Measurements from ENCODE around the gene TMEM131.

Gene TMEM131

DNA sequence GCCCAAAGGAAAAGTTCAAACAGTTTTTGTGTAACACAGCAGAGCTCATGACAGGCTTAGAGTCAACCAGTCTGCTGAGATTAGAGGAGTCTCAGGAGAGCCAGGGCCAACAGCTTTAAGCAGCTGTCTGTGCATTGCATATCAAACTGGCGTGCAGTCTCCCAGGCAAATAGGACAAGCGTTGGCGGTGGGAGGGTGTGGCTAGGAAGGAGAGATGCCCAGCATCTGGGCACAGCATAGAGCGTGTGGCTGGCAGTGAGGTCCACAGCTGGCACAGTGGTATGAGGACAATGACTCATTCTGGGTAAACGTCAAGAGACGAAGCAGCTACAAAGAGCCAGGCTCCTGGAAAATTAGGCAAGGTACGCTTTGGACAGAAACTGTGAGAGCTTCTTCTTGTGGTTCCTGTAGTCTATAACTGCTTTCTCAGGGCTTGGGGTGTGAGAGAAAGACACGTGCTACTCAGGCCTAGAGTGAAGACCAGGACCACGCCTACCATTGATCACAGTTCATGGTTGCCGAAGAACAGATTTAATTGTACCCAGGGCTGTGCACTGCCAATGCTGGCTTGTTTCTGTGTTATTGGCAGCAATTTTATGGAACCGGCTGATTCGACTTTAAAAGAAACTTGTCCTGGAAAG lies 267.5 kb downstream of the TMEM131 start:
- peaks cover 75% of the 10 kb centered on the region for H3K4me1 Mint-ChIP-seq
- ATAC-seq: peak; percentile 89
- peak overlapping the region; percentile 74 to 90 for H3K27ac Mint-ChIP-seq
- peaks cover 4 to 27% of the 10 kb centered on the region in 2 donors for H3K9me3 Mint-ChIP-seq
- no peaks in the 10 kb centered on the region for H3K27me3 Mint-ChIP-seq
- DNase-seq: peak in 1 of 2 donors; percentile 53
- H3K4me3 Mint-ChIP-seq: peak overlapping the region; percentile 7 to 14

DNA sequence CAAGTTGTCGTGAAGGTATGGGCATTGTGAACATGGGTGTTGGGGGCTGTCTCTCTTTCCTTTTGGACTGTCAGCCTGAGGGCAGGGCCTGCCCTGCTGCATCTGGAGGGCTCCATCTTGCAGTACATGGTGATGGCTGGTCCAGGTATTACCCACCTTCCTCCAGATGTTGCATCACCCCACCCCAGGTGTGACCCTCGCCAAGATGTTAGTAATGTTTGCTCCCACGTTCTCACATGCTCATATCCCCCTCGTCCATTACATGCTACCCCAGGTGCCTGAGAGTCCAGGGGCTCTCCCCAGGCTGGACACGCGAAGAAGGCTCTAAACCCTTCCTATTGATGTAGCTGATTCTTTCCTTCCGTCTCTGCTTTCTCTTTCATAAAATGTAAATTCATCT lies 268.5 kb downstream of the TMEM131 start:
- H3K27ac Mint-ChIP-seq: peak overlapping the region; percentile 74 to 90
- ATAC-seq (peak; percentile 19), DNase-seq (no peak)
- no peaks in the 10 kb centered on the region for H3K27me3 Mint-ChIP-seq
- peaks cover 78% of the 10 kb centered on the region for H3K4me1 Mint-ChIP-seq
- H3K4me3 Mint-ChIP-seq: peak overlapping the region; percentile 7 to 14
- H3K9me3 Mint-ChIP-seq: peaks cover 4 to 27% of the 10 kb centered on the region in 2 donors

DNA sequence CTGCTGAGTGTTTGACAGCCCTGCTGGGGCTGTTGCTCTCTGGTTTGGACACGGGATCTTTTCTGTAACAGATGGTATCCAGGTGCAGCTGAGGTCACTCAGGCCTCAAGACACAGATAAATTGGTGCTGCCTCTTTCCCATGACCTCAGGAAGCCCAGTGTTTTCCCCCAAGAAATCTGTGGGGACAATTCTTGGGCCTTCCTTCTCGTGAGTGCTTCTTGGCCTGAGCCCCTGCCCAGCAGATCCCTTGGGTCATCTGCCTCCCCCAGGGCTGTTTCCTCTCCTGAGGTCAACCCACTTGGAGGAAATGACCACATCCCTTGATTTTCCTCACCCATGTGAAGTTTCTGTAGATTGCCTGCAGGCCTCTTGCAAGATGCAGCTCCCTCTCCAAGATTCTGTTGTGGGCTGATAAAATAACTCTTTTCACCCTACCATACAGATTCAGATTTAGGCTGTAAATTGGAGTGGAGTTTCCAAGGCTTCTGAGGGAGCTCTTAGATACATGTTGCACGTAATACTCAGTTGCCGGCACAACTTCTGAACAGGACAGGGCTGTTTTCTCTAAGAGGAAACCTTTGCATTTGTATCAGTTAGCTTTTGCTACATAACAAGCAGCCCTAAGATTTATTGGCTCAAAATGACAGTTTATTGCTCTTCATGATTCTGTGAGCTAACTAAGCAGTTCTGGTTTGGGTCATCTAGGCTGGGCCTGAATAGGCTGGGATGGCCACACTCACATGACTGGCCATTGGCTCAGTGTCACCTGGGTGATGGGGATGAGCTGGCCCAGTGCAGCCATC lies 269.3 kb downstream of the TMEM131 start:
- H3K4me1 Mint-ChIP-seq: peaks cover 73% of the 10 kb centered on the region
- no peaks in the 10 kb centered on the region for H3K27me3 Mint-ChIP-seq
- peak overlapping the region; percentile 60 to 90 for H3K27ac Mint-ChIP-seq
- ATAC-seq (no peak), DNase-seq (no peak)
- no peak overlapping the region for H3K4me3 Mint-ChIP-seq
- H3K9me3 Mint-ChIP-seq: peaks cover 4 to 27% of the 10 kb centered on the region in 2 donors

DNA sequence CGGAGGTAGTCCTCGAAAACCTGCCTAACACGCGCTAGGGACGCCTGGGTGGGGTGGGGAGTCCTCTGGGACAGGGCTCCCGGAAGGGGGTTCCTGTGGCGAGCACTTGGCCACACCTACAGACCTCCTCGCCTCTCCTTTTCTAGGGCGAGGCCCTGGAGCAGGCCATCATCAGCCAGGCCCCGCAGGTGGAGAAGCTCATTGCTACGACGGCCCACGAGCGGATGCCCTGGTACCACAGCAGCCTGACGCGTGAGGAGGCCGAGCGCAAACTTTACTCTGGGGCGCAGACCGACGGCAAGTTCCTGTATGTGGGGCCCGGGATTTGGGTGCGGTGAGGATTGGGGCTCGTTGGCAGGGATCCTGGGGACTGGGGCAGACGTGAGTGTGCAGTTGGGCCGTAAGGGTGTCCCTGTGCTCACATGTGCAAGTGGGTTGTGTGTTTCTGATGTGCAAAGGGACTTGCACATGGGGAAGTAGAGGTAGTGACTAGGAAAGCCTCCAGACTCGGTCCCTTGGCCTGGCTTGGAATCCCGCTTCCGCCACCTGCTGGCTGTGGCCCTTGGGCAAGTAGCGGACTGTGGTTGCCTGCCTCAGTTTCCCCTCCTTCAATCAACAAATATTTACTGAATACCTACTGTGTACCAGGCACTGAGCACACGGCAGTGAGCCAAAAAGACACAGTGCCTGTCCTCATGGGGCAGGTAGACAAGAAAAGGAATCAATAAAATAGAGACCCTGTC lies 270.6 kb downstream of the TMEM131 start:
- Mint-ChIP-seq H3K9me3 (peaks cover 4 to 23% of the 10 kb centered on the region in 2 donors), H3K27me3 (no peaks in the 10 kb centered on the region), H3K4me1 (peaks cover 79% of the 10 kb centered on the region), H3K27ac (peak overlapping the region in 1 of 2 donors; percentile 19), H3K4me3 (no peak overlapping the region)
- no peak for DNase-seq
- ATAC-seq: no peak

DNA sequence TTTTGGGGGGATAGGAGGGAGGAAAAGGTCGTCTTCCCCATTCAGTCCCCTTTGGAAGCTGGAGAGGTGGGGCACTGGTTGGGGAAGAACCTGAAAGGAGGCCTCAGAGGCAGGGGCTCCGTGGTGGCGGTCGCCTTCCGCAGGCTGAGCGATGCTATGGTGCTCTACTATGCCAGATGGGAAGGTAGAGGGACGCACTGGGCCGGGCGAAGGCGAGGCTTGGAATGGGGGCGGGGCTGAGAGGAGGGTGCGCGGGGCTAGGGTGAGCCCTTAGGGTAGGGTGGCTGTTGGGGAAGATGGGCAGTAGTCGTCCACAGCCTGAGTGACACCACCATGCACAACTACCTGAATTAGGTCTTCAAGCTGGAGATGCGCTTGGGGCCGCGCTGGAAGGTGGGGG lies 271.2 kb downstream of the TMEM131 start:
- H3K27ac Mint-ChIP-seq: peak overlapping the region in 1 of 2 donors; percentile 7
- ATAC-seq (no peak), DNase-seq (no peak)
- no peaks in the 10 kb centered on the region for H3K27me3 Mint-ChIP-seq
- H3K9me3 Mint-ChIP-seq: peaks cover 4 to 21% of the 10 kb centered on the region in 2 donors
- H3K4me1 Mint-ChIP-seq: peaks cover 85% of the 10 kb centered on the region
- H3K4me3 Mint-ChIP-seq: no peak overlapping the region

DNA sequence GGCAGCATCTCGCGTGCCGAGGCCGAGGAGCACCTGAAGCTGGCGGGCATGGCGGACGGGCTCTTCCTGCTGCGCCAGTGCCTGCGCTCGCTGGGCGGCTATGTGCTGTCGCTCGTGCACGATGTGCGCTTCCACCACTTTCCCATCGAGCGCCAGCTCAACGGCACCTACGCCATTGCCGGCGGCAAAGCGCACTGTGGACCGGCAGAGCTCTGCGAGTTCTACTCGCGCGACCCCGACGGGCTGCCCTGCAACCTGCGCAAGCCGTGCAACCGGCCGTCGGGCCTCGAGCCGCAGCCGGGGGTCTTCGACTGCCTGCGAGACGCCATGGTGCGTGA lies 271.7 kb downstream of the TMEM131 start:
- Mint-ChIP-seq H3K9me3 (peaks cover 2 to 21% of the 10 kb centered on the region in 2 donors), H3K27me3 (no peaks in the 10 kb centered on the region), H3K4me3 (no peak overlapping the region), H3K27ac (peak overlapping the region in 1 of 2 donors; percentile 7), H3K4me1 (peaks cover 89% of the 10 kb centered on the region)
- ATAC-seq: no peak
- DNase-seq: no peak

DNA sequence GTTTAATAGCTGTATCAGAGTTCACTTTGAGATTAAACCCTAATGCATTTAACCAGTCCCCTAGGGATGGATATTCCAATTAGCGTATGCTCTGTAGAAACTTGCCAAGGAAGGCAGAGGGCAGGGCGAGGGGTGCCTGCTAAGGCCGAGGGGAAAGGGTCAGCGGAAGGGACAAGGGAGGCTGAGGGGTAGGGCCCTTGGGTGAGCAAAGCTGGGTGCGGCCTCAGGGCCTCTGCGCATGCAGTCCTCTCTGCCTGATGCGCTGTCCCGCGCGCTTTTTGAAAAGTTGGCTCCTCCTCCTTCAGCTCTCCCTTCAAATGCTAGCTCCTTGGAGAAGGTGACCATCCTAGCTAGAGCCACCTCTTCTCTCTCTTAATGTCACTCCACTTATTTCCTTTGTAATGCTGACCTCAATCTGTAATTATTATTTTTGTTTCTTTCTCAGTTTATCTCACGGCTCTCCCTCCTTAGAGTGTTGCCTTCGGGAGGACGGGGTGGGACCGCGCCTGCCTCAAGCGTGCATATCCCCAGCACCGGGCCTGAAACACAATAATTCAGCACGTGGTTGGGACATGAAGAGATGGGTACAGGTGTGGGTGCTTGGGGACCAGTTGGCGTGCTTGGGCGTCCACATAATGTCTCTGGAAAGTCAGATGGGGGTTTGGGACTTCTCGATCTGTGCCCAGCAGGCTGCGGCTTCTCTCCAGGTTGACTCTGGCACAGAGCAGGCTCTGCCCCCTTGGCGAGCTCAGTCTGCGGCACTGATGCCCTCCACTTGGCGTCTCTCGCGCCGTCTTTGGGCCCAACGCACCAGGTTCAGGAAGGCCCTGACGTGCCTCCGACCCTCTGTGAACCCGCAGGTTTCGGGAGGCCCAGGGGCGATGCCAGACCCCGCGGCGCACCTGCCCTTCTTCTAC lies 272.3 kb downstream of the TMEM131 start:
- H3K9me3 Mint-ChIP-seq: peaks cover 0 to 21% of the 10 kb centered on the region in 2 donors
- peak overlapping the region in 1 of 2 donors; percentile 85 for H3K27ac Mint-ChIP-seq
- ATAC-seq: no peak
- peaks cover 89% of the 10 kb centered on the region for H3K4me1 Mint-ChIP-seq
- no peak overlapping the region for H3K4me3 Mint-ChIP-seq
- DNase-seq: no peak
- no peaks in the 10 kb centered on the region for H3K27me3 Mint-ChIP-seq

DNA sequence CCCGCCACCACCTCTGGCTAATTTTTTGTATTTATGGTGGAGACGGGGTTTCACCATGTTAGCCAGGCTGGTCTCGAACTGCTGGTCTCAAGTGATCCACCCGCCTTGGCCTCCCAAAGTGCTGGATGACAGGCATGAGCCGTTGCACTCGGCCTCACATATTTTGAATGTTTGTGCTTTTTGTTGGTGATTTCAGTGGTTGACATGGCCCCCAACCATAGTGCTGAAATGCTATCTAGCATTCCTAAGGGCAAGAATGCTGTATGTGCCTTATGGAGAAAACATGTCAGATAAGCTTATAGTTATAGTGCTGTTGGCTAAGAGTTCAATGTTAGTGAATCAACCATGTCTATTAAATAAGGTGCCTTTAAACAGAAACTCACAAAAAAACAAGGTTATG lies 273.5 kb downstream of the TMEM131 start:
- DNase-seq (no peak), ATAC-seq (no peak)
- Mint-ChIP-seq H3K9me3 (peaks cover 0 to 10% of the 10 kb centered on the region in 2 donors), H3K27me3 (no peaks in the 10 kb centered on the region), H3K4me1 (peaks cover 89% of the 10 kb centered on the region), H3K4me3 (peak overlapping the region in 1 of 2 donors; percentile 9), H3K27ac (no peak overlapping the region)

DNA sequence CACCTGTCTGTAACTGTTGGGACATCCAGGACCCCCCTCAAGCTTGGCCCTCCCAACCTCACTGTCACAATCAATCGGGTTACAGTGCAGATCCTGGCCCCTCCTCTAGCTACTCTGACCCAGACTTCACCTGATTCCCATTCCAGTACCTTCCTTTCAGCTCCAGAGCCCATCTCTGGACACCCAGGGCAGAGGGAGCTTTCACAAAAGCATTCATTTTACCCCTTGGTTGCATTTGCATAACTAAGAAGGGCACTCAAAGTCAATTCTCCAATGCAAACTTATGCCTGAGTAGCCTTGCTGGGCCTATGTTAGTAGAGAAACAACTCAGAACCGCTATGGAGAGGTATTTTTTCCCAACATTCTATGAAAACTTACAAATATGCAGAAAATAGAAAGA lies 275.0 kb downstream of the TMEM131 start:
- no peak for DNase-seq
- Mint-ChIP-seq H3K4me1 (peaks cover 89% of the 10 kb centered on the region), H3K4me3 (peak overlapping the region; percentile 58 to 92), H3K27ac (peak overlapping the region; percentile 19 to 92), H3K27me3 (no peaks in the 10 kb centered on the region), H3K9me3 (no peaks in the 10 kb centered on the region)
- no peak for ATAC-seq

DNA sequence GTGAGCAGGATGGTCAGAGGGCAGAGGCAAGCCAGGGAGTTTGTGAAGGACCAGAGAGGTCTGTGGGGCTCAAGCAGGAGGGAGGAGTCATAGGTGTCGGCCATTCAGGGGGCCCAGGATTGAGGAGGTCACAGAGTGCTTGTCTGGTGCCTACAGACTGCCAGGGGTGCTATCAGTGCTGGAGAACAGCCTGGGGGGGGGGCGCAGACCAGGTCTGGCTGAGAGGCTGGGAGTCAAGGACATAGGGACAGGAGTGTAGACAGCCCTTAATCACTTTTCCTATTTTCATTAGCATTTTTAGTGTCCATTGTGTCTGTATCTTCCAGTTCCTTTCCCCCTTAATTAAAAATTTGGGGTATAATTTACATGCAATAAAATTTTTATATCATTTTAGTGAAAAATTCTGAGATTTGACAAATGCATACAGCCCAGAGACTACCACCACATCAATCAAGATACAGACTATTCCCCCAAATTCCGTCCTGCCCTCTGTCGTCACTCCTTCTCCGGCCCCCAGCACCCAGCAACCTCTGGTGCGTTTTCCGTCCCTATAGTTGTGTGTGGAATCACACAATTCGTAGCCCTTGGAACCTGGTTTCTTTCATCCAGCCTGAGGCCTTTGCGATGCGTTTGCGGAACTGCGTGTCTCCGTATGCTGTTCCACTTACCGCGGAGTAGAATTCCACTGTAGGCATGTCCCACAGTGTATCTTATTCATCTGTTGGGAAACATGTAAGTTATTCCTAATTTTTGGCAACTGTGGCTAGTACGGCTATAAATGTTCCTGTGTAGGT lies 276.2 kb downstream of the TMEM131 start:
- peak overlapping the region; percentile 2 to 95 for H3K27ac Mint-ChIP-seq
- H3K4me1 Mint-ChIP-seq: peaks cover 89% of the 10 kb centered on the region
- ATAC-seq (no peak), DNase-seq (no peak)
- H3K4me3 Mint-ChIP-seq: peak overlapping the region; percentile 92 to 98
- no peaks in the 10 kb centered on the region for H3K27me3 Mint-ChIP-seq
- no peaks in the 10 kb centered on the region for H3K9me3 Mint-ChIP-seq

DNA sequence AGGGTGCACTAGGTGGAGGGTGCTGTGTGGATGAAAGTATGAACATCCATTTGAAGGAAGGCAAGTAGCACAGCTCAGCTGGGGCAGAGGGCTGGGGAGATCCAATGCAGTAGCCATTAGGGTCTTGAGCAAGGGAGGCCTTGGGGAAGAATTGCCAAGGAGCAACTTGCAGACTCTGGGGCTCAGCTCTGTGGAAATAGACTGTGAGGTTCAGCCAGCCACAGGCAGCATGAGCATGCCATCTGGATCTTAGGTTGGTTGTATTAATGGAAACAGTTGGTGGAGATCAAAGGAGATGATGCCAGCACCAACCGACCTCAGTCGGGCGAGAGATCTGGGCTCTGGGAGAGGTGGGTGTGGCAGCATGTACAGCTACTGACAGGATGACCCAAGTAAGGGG lies 276.8 kb downstream of the TMEM131 start:
- Mint-ChIP-seq H3K4me1 (peaks cover 83% of the 10 kb centered on the region), H3K27ac (peak overlapping the region; percentile 2 to 95), H3K4me3 (peak overlapping the region; percentile 92 to 98), H3K27me3 (no peaks in the 10 kb centered on the region), H3K9me3 (no peaks in the 10 kb centered on the region)
- peak in 1 of 2 donors; percentile 34 for DNase-seq
- peak; percentile 24 for ATAC-seq

DNA sequence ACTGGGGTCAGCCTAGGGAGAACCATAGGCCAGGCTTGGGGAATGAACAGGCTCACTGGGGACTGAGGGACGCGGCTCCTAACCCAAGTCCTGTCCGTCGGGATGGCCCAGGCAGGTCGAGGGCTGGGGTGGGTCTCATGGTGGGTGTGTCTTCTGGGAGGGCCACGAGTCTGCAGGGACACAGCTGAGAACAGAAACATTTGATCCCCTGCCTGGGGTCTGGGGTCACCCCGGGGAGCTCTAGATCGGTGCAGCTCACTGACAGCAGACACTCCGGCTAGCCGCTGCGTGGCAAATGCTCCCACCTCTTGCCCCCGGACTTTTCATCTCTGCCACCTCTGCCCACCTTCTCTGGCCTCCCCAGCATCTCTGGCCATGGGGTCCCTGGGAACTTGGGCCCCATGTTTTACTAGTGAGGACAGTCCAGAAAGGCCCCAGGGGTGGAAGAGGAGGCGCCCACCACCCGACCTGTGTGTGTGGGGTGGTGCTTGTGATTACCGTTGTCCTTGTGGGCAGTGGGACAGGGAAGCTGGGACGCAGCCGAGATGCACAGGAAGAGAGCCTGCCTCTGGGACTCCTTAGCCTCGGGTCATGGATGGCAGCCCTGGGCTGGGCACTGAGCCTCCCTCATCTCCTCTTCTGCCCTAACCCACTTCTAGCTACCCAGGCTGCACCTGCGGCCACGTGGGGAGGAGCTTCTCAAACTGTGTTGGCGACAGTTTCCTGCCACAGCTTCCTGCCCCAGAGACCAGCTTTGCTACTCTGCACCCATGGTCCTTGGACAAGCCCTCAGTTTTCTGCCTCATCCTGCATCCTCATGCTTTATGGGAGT lies 277.5 kb downstream of the TMEM131 start:
- ATAC-seq (peak; percentile 83), DNase-seq (peak; percentile 57 to 75)
- peaks cover 81% of the 10 kb centered on the region for H3K4me1 Mint-ChIP-seq
- no peaks in the 10 kb centered on the region for H3K27me3 Mint-ChIP-seq
- no peaks in the 10 kb centered on the region for H3K9me3 Mint-ChIP-seq
- peak overlapping the region; percentile 82 to 95 for H3K27ac Mint-ChIP-seq
- peak overlapping the region; percentile 92 to 98 for H3K4me3 Mint-ChIP-seq

DNA sequence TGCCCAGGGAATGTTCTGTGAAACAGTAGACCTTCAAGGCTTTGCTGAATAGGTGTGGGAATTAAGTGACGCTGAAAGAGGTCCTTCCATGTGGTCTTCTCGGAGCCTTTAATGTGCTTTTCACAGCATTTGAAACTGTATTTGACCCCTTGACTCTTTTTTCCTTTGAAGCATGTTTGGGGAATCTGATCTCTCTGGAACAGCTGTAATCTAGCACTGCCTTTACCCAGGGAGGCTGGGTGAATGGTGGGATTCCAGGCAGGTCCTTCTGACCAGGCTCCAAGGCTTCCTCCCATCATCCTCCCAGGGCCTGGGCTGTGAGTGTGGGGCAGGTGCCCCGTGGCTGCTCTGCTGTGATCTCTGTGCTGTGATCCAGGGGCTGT lies 278.1 kb downstream of the TMEM131 start:
- no peak for DNase-seq
- Mint-ChIP-seq H3K4me1 (peaks cover 81% of the 10 kb centered on the region), H3K9me3 (no peaks in the 10 kb centered on the region), H3K4me3 (peak overlapping the region; percentile 92 to 98), H3K27ac (peak overlapping the region; percentile 82 to 95), H3K27me3 (no peaks in the 10 kb centered on the region)
- no peak for ATAC-seq

Measured in stimulated activated naive CD8-positive, alpha-beta T cell treated with anti-CD3 and anti-CD28 coated beads, Interleukin-15, amount 100 ng/mL, for 72 hours (primary cell).